HUES64 (cell line): ENCODE data around the gene ASCL4. TPM values are rescaled to one million over a fixed set of nuclear protein-coding genes. Genes with fewer than 3 reads are reported as not detected.
"Not testable (repeated sequence)": the region's sequence is repeated elsewhere in the genome, so short reads cannot be mapped to it uniquely, and the experiment has no call there.

Experiments
- H3K27ac ChIP-seq: 2 replicates; pipeline ENCODE4 v1.7.0; 2013; ENCODE audit warnings: low read depth, low read length, inconsistent platforms
- H3K27me3 ChIP-seq: 2 replicates; pipeline ENCODE4 v1.6.1; 2013; ENCODE audit warnings: mild to moderate bottlenecking, low read length; ENCODE audit not compliant: insufficient read depth
- H3K36me3 ChIP-seq: 2 replicates; pipeline ENCODE4 v1.6.1; 2013; ENCODE audit warnings: mild to moderate bottlenecking, low read length; ENCODE audit not compliant: insufficient read depth
- H3K4me1 ChIP-seq: 2 replicates; pipeline ENCODE4 v1.6.1; 2013; ENCODE audit warnings: mild to moderate bottlenecking, low read length, moderate library complexity; ENCODE audit not compliant: insufficient read depth
- H3K4me3 ChIP-seq: 2 replicates; pipeline ENCODE4 v1.5.1; 2013; ENCODE audit warnings: mild to moderate bottlenecking, low read length, moderate library complexity
- H3K9ac ChIP-seq: 2 replicates; pipeline ENCODE4 v1.6.1; 2013; ENCODE audit warnings: mild to moderate bottlenecking, low read depth, low read length
- H3K9me3 ChIP-seq: 2 replicates; pipeline ENCODE4 v1.6.1; 2013; ENCODE audit warnings: low read depth, low read length; ENCODE audit not compliant: insufficient read depth
- WGBS: fragments of 150-250, 120-280 bp; methylation state at CpG from one replicate; pipeline ENCODE4 v1.1.7; 2013; ENCODE audit warnings: missing lambda C conversion rate; 5-methylcytosine and 5-hydroxymethylcytosine counted together
- polyA plus RNA-seq, 2 experiments: library from polyadenylated mRNA; stranded (reverse); fragments of 50-300 nt; gene quantifications; one replicate each; pipeline ENCODE4 v1.2.3, GENCODE V29; 2013

ASCL4 gene
- 0.10 TPM for polyA plus RNA-seq (2013, experiment 1 of 2)
- not detected for polyA plus RNA-seq (2013, experiment 2 of 2)

GRCh38 chr12:107774349-107775029 is at the start of gene ASCL4:
Gene ASCL4 (plus strand): TSS chr12:107774704. CDS start chr12:107775219, 515 bp downstream.
- H3K4me3 ChIP-seq: peak within 1 kb of the TSS; percentile 61
- no peak within 1 kb of the TSS for H3K9ac ChIP-seq
- H3K9me3 ChIP-seq: no peaks in the 10 kb centered on the region
- 60% methylated on average over 13 of the region's 13 CpGs for WGBS
- no peaks in the 10 kb centered on the region for H3K4me1 ChIP-seq
- H3K27ac ChIP-seq: no peak within 1 kb of the TSS
- H3K27me3 ChIP-seq: peaks cover 88% of the 10 kb centered on the region
- H3K36me3 ChIP-seq: no peaks in the 10 kb centered on the region

GRCh38 chr12:107727327-107727726 is 47.2 kb upstream of the ASCL4 start:
- WGBS: no CpG with 5 or more reads among the region's 1 CpG
- not testable (repeated sequence) for H3K9me3 ChIP-seq, H3K4me1 ChIP-seq, H3K36me3 ChIP-seq, H3K27me3 ChIP-seq, H3K27ac ChIP-seq, H3K9ac ChIP-seq, H3K4me3 ChIP-seq

GRCh38 chr12:107727742-107728141 is 46.8 kb upstream of the ASCL4 start:
- not testable (repeated sequence) for H3K9ac ChIP-seq, H3K27ac ChIP-seq, H3K9me3 ChIP-seq, H3K36me3 ChIP-seq, H3K4me1 ChIP-seq, H3K4me3 ChIP-seq, H3K27me3 ChIP-seq
- no CpG with 5 or more reads among the region's 1 CpG for WGBS

- H3K9ac ChIP-seq: no peak overlapping the region
Measured at GRCh38 chr12:107730618-107731341, 43.7 kb upstream of the ASCL4 start.

GRCh38 chr12:107731366-107731765 is 43.1 kb upstream of the ASCL4 start:
- H3K9ac ChIP-seq: no peak overlapping the region
- H3K36me3 ChIP-seq: peaks cover 39% of the 10 kb centered on the region
- no peaks in the 10 kb centered on the region for H3K4me1 ChIP-seq
- WGBS: 89% methylated on average over 4 of the region's 4 CpGs
- no peaks in the 10 kb centered on the region for H3K27me3 ChIP-seq
- no peaks in the 10 kb centered on the region for H3K9me3 ChIP-seq
- H3K27ac ChIP-seq: no peak overlapping the region
- no peak overlapping the region for H3K4me3 ChIP-seq

More at GRCh38 chr12:107730618-107731341, 43.7 kb upstream of the ASCL4 start:
- Histone ChIP-seq H3K4me3 (no peak overlapping the region), H3K9me3 (no peaks in the 10 kb centered on the region), H3K27me3 (no peaks in the 10 kb centered on the region), H3K36me3 (peaks cover 33% of the 10 kb centered on the region), H3K4me1 (no peaks in the 10 kb centered on the region), H3K27ac (no peak overlapping the region)
- whole genome bisulfite sequencing: 94% methylated on average over 3 of the region's 4 CpGs

GRCh38 chr12:107732365-107732764 is 42.1 kb upstream of the ASCL4 start:
- Histone ChIP-seq H3K27ac (no peak overlapping the region), H3K36me3 (peaks cover 49% of the 10 kb centered on the region), H3K27me3 (no peaks in the 10 kb centered on the region), H3K9me3 (no peaks in the 10 kb centered on the region), H3K4me1 (no peaks in the 10 kb centered on the region), H3K4me3 (no peak overlapping the region), H3K9ac (no peak overlapping the region)
- 81% methylated on average over 3 of the region's 3 CpGs for WGBS

GRCh38 chr12:107734139-107734538 is 40.4 kb upstream of the ASCL4 start:
- Histone ChIP-seq H3K9me3 (no peaks in the 10 kb centered on the region), H3K27me3 (no peaks in the 10 kb centered on the region), H3K4me3 (no peak overlapping the region), H3K9ac (no peak overlapping the region), H3K27ac (no peak overlapping the region), H3K4me1 (no peaks in the 10 kb centered on the region), H3K36me3 (peaks cover 67% of the 10 kb centered on the region)
- 95% methylated on average over 3 of the region's 5 CpGs for WGBS

GRCh38 chr12:107735763-107736162 is 38.7 kb upstream of the ASCL4 start:
- H3K27ac ChIP-seq: no peak overlapping the region
- WGBS: 98% methylated on average over 2 of the region's 2 CpGs
- no peaks in the 10 kb centered on the region for H3K9me3 ChIP-seq
- no peak overlapping the region for H3K9ac ChIP-seq
- peaks cover 83% of the 10 kb centered on the region for H3K36me3 ChIP-seq
- H3K4me3 ChIP-seq: no peak overlapping the region
- no peaks in the 10 kb centered on the region for H3K4me1 ChIP-seq
- no peaks in the 10 kb centered on the region for H3K27me3 ChIP-seq

- Histone ChIP-seq H3K4me3 (no peak overlapping the region), H3K36me3 (peaks cover 94% of the 10 kb centered on the region)
- 96% methylated on average over 3 of the region's 4 CpGs for WGBS
Measured at GRCh38 chr12:107736914-107737313, 37.6 kb upstream of the ASCL4 start.

GRCh38 chr12:107748472-107748871 is 26.0 kb upstream of the ASCL4 start:
- Histone ChIP-seq H3K27me3 (no peaks in the 10 kb centered on the region), H3K4me3 (no peak overlapping the region), H3K9ac (no peak overlapping the region), H3K4me1 (no peaks in the 10 kb centered on the region), H3K9me3 (no peaks in the 10 kb centered on the region), H3K27ac (no peak overlapping the region), H3K36me3 (peaks cover 94% of the 10 kb centered on the region)
- WGBS: 97% methylated on average over 6 of the region's 6 CpGs

More at GRCh38 chr12:107736914-107737313, 37.6 kb upstream of the ASCL4 start:
- H3K9ac ChIP-seq: no peak overlapping the region
- no peaks in the 10 kb centered on the region for H3K27me3 ChIP-seq
- no peaks in the 10 kb centered on the region for H3K9me3 ChIP-seq
- no peak overlapping the region for H3K27ac ChIP-seq
- no peaks in the 10 kb centered on the region for H3K4me1 ChIP-seq

- 96% methylated on average over 1 of the region's 1 CpG for WGBS
- Histone ChIP-seq H3K4me1 (no peaks in the 10 kb centered on the region), H3K36me3 (peaks cover 94% of the 10 kb centered on the region), H3K9me3 (no peaks in the 10 kb centered on the region), H3K4me3 (no peak overlapping the region), H3K27me3 (no peaks in the 10 kb centered on the region), H3K27ac (no peak overlapping the region), H3K9ac (no peak overlapping the region)
Measured at GRCh38 chr12:107749083-107749482, 25.4 kb upstream of the ASCL4 start.
